Measurements from ENCODE around the gene PLCB2. TPM values are rescaled to one million over a fixed set of nuclear protein-coding genes. Genes with fewer than 3 reads are reported as not detected.

PLCB2 gene
- total RNA-seq, 1 donor from 2014 or later: 9.8 TPM

DNA sequence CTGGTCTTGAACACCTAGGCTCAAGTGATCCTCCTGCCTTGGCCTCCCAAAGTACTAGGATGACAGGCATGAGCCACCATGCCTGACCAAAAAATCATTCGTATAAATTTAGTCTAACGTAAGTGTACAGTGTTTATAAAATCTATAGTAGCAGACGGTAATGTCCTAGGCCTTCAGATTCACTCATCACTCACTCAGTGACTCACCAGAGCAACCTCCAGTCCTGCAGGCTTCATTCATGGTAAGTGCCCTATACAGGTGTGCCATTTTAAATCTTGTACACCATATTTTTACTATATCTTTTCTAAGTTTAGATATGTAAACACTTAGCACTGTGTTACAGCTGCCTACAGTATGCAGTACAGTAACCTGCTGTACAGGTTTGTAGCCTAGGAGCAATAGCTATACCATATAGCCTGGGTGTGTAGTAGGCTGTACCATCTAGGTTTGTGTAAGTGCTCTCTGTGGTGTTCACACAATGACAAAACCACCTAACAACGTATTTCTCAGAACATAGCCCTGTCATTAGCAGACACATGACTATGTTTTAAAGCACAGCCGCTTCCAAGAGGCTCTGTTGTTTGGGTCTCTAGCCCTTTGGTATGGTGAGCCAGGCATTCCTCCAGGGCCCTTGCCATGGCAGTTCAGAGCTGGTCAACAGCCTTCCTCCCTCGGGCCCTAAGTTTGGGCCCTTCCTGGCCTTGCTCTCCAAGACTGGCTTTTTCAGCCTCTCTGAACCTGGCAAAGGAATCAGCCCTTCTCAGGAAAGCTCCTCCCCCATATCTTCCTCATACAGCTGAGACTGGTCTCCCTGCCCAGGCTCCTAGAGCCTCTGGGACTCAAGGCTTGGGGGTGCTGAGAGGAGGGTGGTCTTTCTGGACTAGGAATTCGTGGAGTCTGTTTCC lies 34.9 kb upstream of the PLCB2 start:
- Mint-ChIP-seq H3K27ac (peak overlapping the region; percentile 66), H3K27me3 (ENCODE audit: low read depth) (no peaks in the 10 kb centered on the region), H3K4me1 (peaks cover 59% of the 10 kb centered on the region), H3K9me3 (no peaks in the 10 kb centered on the region), H3K4me3 (no peak overlapping the region), H3K36me3 (no peaks in the 10 kb centered on the region)
- DNase-seq (ENCODE audit: low spot score in 2 of 2, unreplicated experiment in 2 of 2): no peak
- TF ChIP-seq, protein P1, sequence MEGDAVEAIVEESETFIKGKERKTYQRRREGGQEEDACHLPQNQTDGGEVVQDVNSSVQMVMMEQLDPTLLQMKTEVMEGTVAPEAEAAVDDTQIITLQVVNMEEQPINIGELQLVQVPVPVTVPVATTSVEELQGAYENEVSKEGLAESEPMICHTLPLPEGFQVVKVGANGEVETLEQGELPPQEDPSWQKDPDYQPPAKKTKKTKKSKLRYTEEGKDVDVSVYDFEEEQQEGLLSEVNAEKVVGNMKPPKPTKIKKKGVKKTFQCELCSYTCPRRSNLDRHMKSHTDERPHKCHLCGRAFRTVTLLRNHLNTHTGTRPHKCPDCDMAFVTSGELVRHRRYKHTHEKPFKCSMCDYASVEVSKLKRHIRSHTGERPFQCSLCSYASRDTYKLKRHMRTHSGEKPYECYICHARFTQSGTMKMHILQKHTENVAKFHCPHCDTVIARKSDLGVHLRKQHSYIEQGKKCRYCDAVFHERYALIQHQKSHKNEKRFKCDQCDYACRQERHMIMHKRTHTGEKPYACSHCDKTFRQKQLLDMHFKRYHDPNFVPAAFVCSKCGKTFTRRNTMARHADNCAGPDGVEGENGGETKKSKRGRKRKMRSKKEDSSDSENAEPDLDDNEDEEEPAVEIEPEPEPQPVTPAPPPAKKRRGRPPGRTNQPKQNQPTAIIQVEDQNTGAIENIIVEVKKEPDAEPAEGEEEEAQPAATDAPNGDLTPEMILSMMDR (IDR thresholded peaks at IDR 0.05; ENCODE audit: unreplicated experiment): no peak

DNA sequence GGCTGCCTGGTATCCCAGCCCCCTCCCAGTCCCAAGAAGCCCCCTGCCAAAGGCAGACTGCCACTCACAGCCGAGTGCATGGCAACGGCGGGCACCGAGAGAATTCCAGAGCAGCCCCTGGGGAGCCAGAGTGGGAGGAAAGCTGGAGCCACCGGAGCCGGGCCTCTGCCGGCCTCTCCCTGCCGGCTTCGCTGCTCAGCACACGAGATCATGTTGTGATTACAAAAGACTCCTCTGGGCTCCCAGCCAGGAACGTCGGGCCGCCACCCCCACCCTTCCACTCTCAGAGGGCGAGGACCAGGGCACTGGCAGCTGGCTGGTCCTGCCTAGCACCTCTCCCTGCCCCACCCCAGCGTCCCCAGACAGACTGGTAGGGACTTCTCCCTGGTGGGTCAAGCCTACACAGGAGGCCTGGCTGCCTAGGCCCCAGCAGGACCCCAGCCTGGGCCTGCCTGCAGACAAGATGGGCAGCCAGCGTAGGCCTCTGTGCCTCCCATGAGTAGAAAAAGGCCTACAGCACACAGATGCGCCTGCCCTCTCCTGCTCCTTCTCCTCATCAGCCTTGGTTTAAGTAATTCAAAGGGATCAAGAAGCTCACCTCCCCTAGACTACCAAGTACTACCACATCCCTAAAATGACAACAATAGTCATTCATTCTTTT lies 33.1 kb upstream of the PLCB2 start, which contains the start of gene CCDC9B:
Gene CCDC9B (minus strand): TSS at position 200 of the 661 bp plus-strand sequence. CDS start 120 bp downstream, at position 80.
- TF ChIP-seq, protein P1 (IDR thresholded peaks at IDR 0.05; ENCODE audit: unreplicated experiment): no peak
- no peaks in the 10 kb centered on the region for H3K9me3 Mint-ChIP-seq
- no peaks in the 10 kb centered on the region for H3K36me3 Mint-ChIP-seq
- H3K4me3 Mint-ChIP-seq: peak within 1 kb of the TSS; percentile 50
- peak within 1 kb of the TSS; percentile 97 for H3K27ac Mint-ChIP-seq
- DNase-seq (ENCODE audit: low spot score in 2 of 2, unreplicated experiment in 2 of 2): peak in 1 of 2 experiments; percentile 82
- no peaks in the 10 kb centered on the region for H3K27me3 Mint-ChIP-seq (ENCODE audit: low read depth)
- H3K4me1 Mint-ChIP-seq: peaks cover 65% of the 10 kb centered on the region

DNA sequence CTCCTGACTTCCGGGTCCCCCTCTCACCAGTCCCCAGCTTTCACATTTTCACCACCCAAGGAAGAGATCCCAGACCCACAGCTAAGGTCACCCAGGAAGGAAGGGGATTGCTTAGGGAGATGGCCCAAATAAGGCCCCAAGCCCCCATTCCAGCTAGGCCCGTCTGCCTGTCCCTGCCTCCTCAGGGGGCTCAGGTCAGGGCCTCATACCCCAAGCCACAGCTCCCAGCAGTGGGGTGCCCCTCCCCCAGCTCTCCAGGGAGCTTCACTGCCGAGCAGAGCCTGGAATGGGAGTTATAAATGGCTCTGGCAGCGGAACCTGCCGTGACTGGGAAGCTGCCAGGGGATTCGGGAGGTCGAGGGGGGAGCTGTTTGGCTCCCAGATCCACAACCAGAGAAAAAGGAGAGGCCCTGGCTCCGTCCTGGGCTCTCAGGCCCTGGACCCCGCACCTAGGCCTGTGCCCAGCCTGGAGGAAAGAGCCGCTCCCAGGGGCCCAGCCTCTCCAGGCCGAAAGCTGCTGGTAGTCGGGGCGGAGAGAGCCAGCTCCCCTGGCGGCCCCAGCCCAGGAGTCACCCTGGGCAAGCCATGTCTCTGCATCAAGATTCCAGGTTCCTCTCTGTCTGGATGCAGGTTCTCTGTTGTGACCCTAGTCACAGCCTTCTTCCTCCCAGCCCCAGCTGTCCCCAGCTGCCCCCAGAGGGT lies 32.5 kb upstream of the PLCB2 start:
- H3K9me3 Mint-ChIP-seq: no peaks in the 10 kb centered on the region
- H3K4me1 Mint-ChIP-seq: peaks cover 70% of the 10 kb centered on the region
- peak overlapping the region; percentile 50 for H3K4me3 Mint-ChIP-seq
- TF ChIP-seq, protein P1 (IDR thresholded peaks at IDR 0.05; ENCODE audit: unreplicated experiment): no peak
- DNase-seq (ENCODE audit: low spot score in 2 of 2, unreplicated experiment in 2 of 2): peak in 1 of 2 experiments; percentile 65
- H3K27me3 Mint-ChIP-seq (ENCODE audit: low read depth): no peaks in the 10 kb centered on the region
- peak overlapping the region; percentile 97 for H3K27ac Mint-ChIP-seq
- no peaks in the 10 kb centered on the region for H3K36me3 Mint-ChIP-seq

DNA sequence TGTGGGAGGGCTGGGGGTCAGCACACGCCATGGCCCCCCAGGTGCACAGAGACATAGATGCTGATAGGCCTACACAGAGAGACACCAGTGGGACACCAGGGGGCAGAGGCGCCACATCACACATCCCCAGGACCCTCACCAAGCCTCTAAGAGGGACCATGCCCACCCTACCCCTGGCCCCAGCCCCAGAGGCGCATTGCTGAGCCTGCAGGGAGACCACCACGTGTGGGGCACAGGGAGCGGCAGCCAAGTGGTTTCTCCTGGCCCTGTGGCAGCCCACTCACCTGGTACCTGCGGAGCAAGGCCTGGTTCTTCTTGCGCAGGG lies 31.8 kb upstream of the PLCB2 start:
- no peaks in the 10 kb centered on the region for H3K27me3 Mint-ChIP-seq (ENCODE audit: low read depth)
- peaks cover 76% of the 10 kb centered on the region for H3K4me1 Mint-ChIP-seq
- H3K27ac Mint-ChIP-seq: peak overlapping the region; percentile 97
- no peaks in the 10 kb centered on the region for H3K36me3 Mint-ChIP-seq
- H3K9me3 Mint-ChIP-seq: no peaks in the 10 kb centered on the region
- TF ChIP-seq, protein P1 (IDR thresholded peaks at IDR 0.05; ENCODE audit: unreplicated experiment): no peak
- DNase-seq (ENCODE audit: low spot score in 2 of 2, unreplicated experiment in 2 of 2): no peak
- peak overlapping the region; percentile 50 for H3K4me3 Mint-ChIP-seq

DNA sequence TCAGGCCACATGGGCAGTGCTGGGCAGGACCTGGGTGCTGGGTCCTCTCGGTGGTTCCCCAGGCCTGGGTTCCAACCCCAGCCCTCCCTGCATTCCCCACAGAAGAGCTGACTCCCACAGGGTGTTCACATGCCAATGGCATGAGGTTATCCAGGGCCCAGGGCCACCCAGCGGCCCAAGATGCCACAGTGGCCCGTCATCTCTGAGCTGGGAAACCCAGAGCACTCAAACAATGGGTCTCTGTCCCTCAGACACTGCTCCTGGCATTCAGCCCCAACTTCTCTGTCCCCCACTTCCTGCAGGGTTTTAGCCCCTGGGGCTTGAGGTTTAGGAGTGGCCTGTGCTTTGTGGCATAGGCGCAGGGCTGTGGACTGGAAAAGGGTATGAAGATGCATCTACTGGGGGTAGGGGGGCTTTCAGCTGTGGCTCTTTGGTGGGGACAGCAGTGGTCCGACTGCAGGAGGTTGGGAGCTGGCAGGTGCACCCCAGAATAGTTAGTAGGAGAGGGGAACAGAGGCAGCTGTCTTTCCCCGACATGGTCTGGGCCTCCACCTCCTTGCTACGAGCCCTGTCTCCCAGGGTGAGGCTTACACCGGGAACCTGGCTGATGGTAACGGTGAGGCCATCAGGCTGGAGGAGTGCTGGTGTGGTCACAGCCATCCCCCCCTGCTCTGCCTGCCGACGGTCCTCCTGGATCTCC lies 31.3 kb upstream of the PLCB2 start:
- Mint-ChIP-seq H3K4me1 (peaks cover 78% of the 10 kb centered on the region), H3K9me3 (no peaks in the 10 kb centered on the region), H3K36me3 (no peaks in the 10 kb centered on the region), H3K27ac (peak overlapping the region; percentile 97), H3K27me3 (ENCODE audit: low read depth) (no peaks in the 10 kb centered on the region), H3K4me3 (no peak overlapping the region)
- TF ChIP-seq, protein P1 (IDR thresholded peaks at IDR 0.05; ENCODE audit: unreplicated experiment): no peak
- DNase-seq (ENCODE audit: low spot score in 2 of 2, unreplicated experiment in 2 of 2): no peak

Data from mesothelial cell of epicardium (in vitro differentiated cells).